IMR-90 (cell line): ENCODE results near the gene HMGA1.

ENCODE experiments used
- CEBPB ChIP-seq: IDR thresholded peaks from 2 replicates; pipeline ENCODE4 v1.6.1; 2012; ENCODE audit warnings: low read depth, low read length, improper control_type of control experiment
- FOS ChIP-seq: fragments of 150-350 bp; IDR thresholded peaks from 2 replicates; pipeline ENCODE4 v1.6.1; 2016; ENCODE audit warnings: low read depth, low read length
- MAZ ChIP-seq: IDR thresholded peaks from 2 replicates; pipeline ENCODE4 v1.6.1; 2012; ENCODE audit warnings: low read depth, mild to moderate bottlenecking, low read length, improper control_type of control experiment, moderate library complexity, borderline replicate concordance
- NFE2L2 ChIP-seq: fragments of 150-350 bp; IDR thresholded peaks from 2 replicates; pipeline ENCODE4 v1.6.1; 2016; ENCODE audit warnings: low read depth, mild to moderate bottlenecking, low read length
- POLR2A ChIP-seq: IDR thresholded peaks from 2 replicates; pipeline ENCODE4 v1.6.1; 2012; ENCODE audit warnings: mild to moderate bottlenecking, low read depth, low read length
- SMC3 ChIP-seq: fragments of 150-350 bp; IDR thresholded peaks from 2 replicates; pipeline ENCODE4 v1.6.1; 2016; ENCODE audit warnings: low read depth, mild to moderate bottlenecking, antibody characterized with exemption, low read length, moderate library complexity
- TF ChIP-seq, protein P1 (sequence below): conservative IDR thresholded peaks from 2 replicates; pipeline ENCODE4 v1.5.1; 2012; ENCODE audit warnings: mild to moderate bottlenecking, low read depth, low read length, improper control_type of control experiment

- TF ChIP-seq, protein P1, sequence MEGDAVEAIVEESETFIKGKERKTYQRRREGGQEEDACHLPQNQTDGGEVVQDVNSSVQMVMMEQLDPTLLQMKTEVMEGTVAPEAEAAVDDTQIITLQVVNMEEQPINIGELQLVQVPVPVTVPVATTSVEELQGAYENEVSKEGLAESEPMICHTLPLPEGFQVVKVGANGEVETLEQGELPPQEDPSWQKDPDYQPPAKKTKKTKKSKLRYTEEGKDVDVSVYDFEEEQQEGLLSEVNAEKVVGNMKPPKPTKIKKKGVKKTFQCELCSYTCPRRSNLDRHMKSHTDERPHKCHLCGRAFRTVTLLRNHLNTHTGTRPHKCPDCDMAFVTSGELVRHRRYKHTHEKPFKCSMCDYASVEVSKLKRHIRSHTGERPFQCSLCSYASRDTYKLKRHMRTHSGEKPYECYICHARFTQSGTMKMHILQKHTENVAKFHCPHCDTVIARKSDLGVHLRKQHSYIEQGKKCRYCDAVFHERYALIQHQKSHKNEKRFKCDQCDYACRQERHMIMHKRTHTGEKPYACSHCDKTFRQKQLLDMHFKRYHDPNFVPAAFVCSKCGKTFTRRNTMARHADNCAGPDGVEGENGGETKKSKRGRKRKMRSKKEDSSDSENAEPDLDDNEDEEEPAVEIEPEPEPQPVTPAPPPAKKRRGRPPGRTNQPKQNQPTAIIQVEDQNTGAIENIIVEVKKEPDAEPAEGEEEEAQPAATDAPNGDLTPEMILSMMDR: no peak
- TF ChIP-seq FOS (no peak), NFE2L2 (no peak), SMC3 (no peak), CEBPB (no peak), MAZ (no peak), POLR2A (no peak)
These were observed 56.3 kb downstream of the HMGA1 start for GRCh38 chr6:34292954-34293353.
